Measurements from ENCODE around the gene ADAMTSL1. TPM values are rescaled to one million over a fixed set of nuclear protein-coding genes. Genes with fewer than 3 reads are reported as not detected.

The ADAMTSL1 gene
- total RNA-seq, 1 donor from 2014 or later, result not detected

DNA sequence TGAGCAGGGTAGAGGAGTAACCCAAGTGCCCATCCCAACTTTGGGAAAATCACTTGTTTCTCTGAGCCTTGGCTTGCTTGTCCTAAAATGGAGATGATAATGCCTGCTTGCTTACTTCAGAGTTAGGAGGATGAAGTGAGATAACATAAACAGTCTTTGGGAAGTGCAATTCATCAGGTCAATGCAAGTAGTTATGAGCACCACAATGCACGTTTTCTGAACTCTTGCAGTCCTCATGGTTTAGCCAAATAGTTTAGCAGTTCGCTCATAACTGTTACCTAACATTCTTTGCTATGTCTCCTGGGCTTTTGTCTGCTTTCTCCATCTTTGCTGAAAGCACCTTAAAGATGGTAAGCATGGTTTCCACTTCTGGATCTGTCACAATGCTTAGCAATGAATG is 270.0 kb downstream of the ADAMTSL1 start:
- H3K36me3 Mint-ChIP-seq (ENCODE audit: low read depth), result no peaks in the 10 kb centered on the region
- intact Hi-C loops (cut with micrococcal nuclease), result no loop called here
- no peaks in the 10 kb centered on the region for H3K9me3 Mint-ChIP-seq
- no peak overlapping the region for H3K27ac Mint-ChIP-seq
- H3K4me3 Mint-ChIP-seq (ENCODE audit: low read depth), result no peak overlapping the region
- no peaks in the 10 kb centered on the region for H3K4me1 Mint-ChIP-seq (ENCODE audit: low read depth)
- no peaks in the 10 kb centered on the region for H3K27me3 Mint-ChIP-seq (ENCODE audit: low read depth)
- no peak for DNase-seq (ENCODE audit: low spot score)

DNA sequence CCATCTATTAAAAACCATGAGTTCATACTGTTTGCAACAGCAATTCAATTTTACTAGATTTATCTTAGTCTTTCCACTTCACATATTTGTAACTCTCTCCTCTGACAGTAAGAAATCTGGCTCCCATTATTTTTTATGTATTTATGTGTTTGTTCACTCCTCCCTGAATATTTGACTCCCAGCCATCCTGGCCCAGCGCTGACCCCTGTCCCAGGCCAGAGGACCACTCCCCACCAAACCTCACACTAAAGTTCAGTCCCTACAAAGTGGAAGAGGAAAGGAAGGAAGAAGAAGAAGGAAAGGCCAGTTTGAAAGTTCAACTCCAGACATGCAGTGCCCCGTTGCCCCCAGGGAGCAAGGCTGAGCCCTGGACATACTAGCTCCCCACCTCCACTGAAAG is 271.8 kb downstream of the ADAMTSL1 start:
- intact Hi-C loops (cut with micrococcal nuclease), result no loop called here
- Mint-ChIP-seq H3K36me3 (ENCODE audit: low read depth) (no peaks in the 10 kb centered on the region), H3K27ac (no peak overlapping the region), H3K4me1 (ENCODE audit: low read depth) (no peaks in the 10 kb centered on the region), H3K4me3 (ENCODE audit: low read depth) (no peak overlapping the region), H3K27me3 (ENCODE audit: low read depth) (no peaks in the 10 kb centered on the region), H3K9me3 (no peaks in the 10 kb centered on the region)
- no peak for DNase-seq (ENCODE audit: low spot score)

- H3K27ac Mint-ChIP-seq, result no peak overlapping the region
- no peak for DNase-seq (ENCODE audit: low spot score)
- H3K36me3 Mint-ChIP-seq (ENCODE audit: low read depth), result no peaks in the 10 kb centered on the region
- intact Hi-C loops (cut with micrococcal nuclease), result no loop called here
- no peaks in the 10 kb centered on the region for H3K4me1 Mint-ChIP-seq (ENCODE audit: low read depth)
- no peak overlapping the region for H3K4me3 Mint-ChIP-seq (ENCODE audit: low read depth)
- no peaks in the 10 kb centered on the region for H3K9me3 Mint-ChIP-seq
- H3K27me3 Mint-ChIP-seq (ENCODE audit: low read depth), result no peaks in the 10 kb centered on the region
Measured at GRCh38 chr9:18746631-18747030, 272.7 kb downstream of the ADAMTSL1 start.

GRCh38 chr9:18747595-18747994 is 273.6 kb downstream of the ADAMTSL1 start:
- no peak overlapping the region for H3K27ac Mint-ChIP-seq
- H3K4me3 Mint-ChIP-seq (ENCODE audit: low read depth), result no peak overlapping the region
- no peaks in the 10 kb centered on the region for H3K27me3 Mint-ChIP-seq (ENCODE audit: low read depth)
- intact Hi-C loops (cut with micrococcal nuclease), result no loop called here
- H3K4me1 Mint-ChIP-seq (ENCODE audit: low read depth), result no peaks in the 10 kb centered on the region
- no peaks in the 10 kb centered on the region for H3K36me3 Mint-ChIP-seq (ENCODE audit: low read depth)
- DNase-seq (ENCODE audit: low spot score), result no peak
- H3K9me3 Mint-ChIP-seq, result no peaks in the 10 kb centered on the region

DNA sequence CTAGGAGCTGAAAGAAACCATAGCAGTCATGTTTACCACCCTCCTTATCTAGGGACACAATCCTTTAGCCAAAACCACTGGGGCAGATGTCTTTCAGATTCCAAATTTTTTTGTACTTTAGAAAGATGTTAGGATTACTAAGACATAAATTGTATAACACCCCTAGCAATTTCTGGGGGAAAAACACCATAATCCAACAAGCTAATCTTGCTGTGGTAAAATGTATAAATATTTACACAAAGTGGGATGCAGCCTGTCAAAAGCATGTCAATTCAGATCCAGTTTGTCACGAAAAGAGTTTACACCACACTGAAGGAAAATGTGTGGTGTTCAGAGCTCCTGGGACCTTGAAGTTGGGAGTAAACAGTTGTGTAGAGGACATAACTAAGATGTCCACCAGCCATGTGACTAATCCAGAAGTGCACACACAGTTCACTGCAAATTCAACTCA is 274.3 kb downstream of the ADAMTSL1 start:
- Mint-ChIP-seq H3K27me3 (ENCODE audit: low read depth) (no peaks in the 10 kb centered on the region), H3K27ac (no peak overlapping the region), H3K9me3 (no peaks in the 10 kb centered on the region), H3K4me1 (ENCODE audit: low read depth) (no peaks in the 10 kb centered on the region), H3K4me3 (ENCODE audit: low read depth) (no peak overlapping the region), H3K36me3 (ENCODE audit: low read depth) (no peaks in the 10 kb centered on the region)
- no peak for DNase-seq (ENCODE audit: low spot score)
- intact Hi-C loops (cut with micrococcal nuclease), result no loop called here

DNA sequence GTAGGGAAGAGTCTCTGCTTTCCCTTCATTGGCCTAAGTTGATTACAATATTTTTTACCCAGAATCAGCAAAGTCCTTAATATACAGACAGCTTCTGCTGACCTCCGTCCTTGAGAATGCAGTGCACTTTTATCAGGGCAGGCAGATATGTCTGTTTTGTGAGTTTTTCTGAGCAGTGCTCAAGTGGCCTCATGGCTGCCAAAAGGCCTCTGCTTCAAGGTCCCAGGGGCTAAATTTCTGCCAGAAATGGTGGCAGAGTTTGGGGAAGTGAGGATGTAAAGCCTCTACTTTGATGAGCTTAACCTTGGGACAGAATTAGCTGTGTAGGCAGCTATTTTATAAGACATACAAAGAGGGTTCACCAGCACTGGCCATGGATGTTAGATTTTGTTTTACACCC is 275.8 kb downstream of the ADAMTSL1 start:
- Mint-ChIP-seq H3K27ac (no peak overlapping the region), H3K27me3 (ENCODE audit: low read depth) (no peaks in the 10 kb centered on the region), H3K4me1 (ENCODE audit: low read depth) (no peaks in the 10 kb centered on the region), H3K36me3 (ENCODE audit: low read depth) (no peaks in the 10 kb centered on the region), H3K4me3 (ENCODE audit: low read depth) (no peak overlapping the region), H3K9me3 (no peaks in the 10 kb centered on the region)
- intact Hi-C loops (cut with micrococcal nuclease), result no loop called here
- no peak for DNase-seq (ENCODE audit: low spot score)

DNA sequence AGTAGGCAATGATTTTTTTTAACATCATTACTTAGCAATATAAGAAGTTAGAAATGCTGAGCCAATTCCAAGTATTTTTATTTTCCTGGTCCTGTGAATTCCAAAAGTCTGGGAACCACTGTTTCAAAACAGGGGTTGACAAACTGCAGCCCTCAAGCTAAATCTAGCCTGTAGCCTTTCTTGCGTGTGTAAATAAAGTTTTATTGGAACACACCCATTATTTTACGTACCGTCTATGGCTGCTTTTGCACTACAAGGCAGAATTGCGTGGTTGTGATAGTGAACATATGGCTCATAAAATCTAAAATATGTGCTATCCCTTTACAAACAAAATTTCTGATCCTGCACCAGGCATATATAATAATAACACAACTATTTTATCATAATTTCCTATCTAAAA is 280.0 kb downstream of the ADAMTSL1 start:
- DNase-seq (ENCODE audit: low spot score), result no peak
- no peaks in the 10 kb centered on the region for H3K36me3 Mint-ChIP-seq (ENCODE audit: low read depth)
- no peaks in the 10 kb centered on the region for H3K4me1 Mint-ChIP-seq (ENCODE audit: low read depth)
- no peaks in the 10 kb centered on the region for H3K27me3 Mint-ChIP-seq (ENCODE audit: low read depth)
- H3K4me3 Mint-ChIP-seq (ENCODE audit: low read depth), result no peak overlapping the region
- H3K27ac Mint-ChIP-seq, result no peak overlapping the region
- H3K9me3 Mint-ChIP-seq, result no peaks in the 10 kb centered on the region
- intact Hi-C loops (cut with micrococcal nuclease), result no loop called here

GRCh38 chr9:18754537-18754936 is 280.6 kb downstream of the ADAMTSL1 start:
- no peaks in the 10 kb centered on the region for H3K36me3 Mint-ChIP-seq (ENCODE audit: low read depth)
- H3K4me3 Mint-ChIP-seq (ENCODE audit: low read depth), result no peak overlapping the region
- no peaks in the 10 kb centered on the region for H3K9me3 Mint-ChIP-seq
- H3K27ac Mint-ChIP-seq, result no peak overlapping the region
- no peaks in the 10 kb centered on the region for H3K27me3 Mint-ChIP-seq (ENCODE audit: low read depth)
- intact Hi-C loops (cut with micrococcal nuclease), result no loop called here
- DNase-seq (ENCODE audit: low spot score), result no peak
- H3K4me1 Mint-ChIP-seq (ENCODE audit: low read depth), result no peaks in the 10 kb centered on the region

GRCh38 chr9:18755263-18755662 is 281.3 kb downstream of the ADAMTSL1 start:
- H3K27ac Mint-ChIP-seq, result no peak overlapping the region
- no peaks in the 10 kb centered on the region for H3K27me3 Mint-ChIP-seq (ENCODE audit: low read depth)
- no peaks in the 10 kb centered on the region for H3K9me3 Mint-ChIP-seq
- no peak for DNase-seq (ENCODE audit: low spot score)
- H3K4me3 Mint-ChIP-seq (ENCODE audit: low read depth), result no peak overlapping the region
- no peaks in the 10 kb centered on the region for H3K36me3 Mint-ChIP-seq (ENCODE audit: low read depth)
- intact Hi-C loops (cut with micrococcal nuclease), result no loop called here
- no peaks in the 10 kb centered on the region for H3K4me1 Mint-ChIP-seq (ENCODE audit: low read depth)

DNA sequence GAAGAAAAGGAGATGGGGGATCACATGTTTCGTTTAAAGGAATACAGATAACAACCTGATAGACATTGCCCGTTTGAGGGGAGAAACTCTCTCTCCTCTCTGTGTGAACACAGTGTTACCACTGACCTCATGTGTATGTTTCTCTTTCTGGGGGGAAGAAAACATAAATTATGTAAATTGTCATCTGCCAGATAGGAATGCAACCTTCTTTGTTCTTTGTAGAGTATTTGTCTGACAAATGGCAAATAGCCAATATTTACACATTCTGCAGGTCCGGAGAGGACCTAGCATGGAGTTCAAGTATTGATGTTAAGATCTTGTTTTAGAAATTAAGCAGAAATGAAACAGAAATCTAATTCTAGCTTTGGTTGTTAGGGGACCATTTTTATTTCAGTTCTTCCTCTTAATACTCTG is 282.8 kb downstream of the ADAMTSL1 start:
- intact Hi-C loops (cut with micrococcal nuclease), result no loop called here
- H3K4me1 Mint-ChIP-seq (ENCODE audit: low read depth), result no peaks in the 10 kb centered on the region
- H3K27me3 Mint-ChIP-seq (ENCODE audit: low read depth), result no peaks in the 10 kb centered on the region
- no peak for DNase-seq (ENCODE audit: low spot score)
- H3K9me3 Mint-ChIP-seq, result no peaks in the 10 kb centered on the region
- H3K27ac Mint-ChIP-seq, result no peak overlapping the region
- H3K4me3 Mint-ChIP-seq (ENCODE audit: low read depth), result no peak overlapping the region
- H3K36me3 Mint-ChIP-seq (ENCODE audit: low read depth), result no peaks in the 10 kb centered on the region

DNA sequence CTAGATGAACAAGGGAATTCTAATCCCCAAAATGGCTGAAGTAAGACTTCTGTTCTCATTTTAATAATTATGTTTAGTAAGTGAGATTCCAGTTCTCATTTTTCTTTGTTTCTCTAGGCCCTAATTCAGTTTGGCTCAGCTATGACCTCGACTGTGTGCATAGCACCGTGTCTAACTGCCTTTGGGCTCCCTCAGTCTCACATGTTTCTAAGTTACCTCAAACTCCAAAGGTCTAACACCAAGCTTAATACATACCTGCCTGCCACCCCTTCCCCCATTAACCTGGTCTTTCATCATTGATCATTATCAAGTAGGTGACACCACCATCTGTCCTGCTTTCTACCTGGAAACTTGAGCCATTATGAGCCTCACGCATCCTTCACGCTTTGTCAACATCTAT is 285.9 kb downstream of the ADAMTSL1 start:
- Mint-ChIP-seq H3K36me3 (ENCODE audit: low read depth) (no peaks in the 10 kb centered on the region), H3K27me3 (ENCODE audit: low read depth) (no peaks in the 10 kb centered on the region)
- intact Hi-C loops (cut with micrococcal nuclease), result no loop called here

DNA sequence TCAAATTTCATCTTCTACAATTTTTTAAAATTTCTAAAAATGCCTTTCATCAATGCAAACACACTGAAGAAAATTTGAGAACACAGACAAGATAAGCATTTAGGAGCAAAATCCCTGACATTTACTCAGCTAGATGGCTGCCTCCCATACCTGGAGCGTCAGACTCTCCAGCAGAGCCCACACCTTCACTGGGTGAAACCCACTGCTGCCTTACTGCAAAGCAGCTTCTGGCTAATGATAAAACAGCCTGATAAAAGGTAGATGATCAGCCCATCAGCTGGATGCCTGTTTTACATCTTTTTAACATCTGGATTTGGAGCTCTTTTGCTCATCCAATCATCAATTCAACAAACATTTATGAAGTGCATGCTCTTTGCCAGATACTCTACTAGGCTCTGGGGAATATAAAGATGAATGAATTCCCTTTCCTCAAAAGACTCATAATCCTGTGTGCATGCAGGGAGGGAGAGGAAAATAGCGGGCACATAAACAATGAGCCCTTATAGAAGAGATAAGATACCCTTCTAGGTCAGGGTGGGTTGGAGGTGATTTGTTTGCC is 287.9 kb downstream of the ADAMTSL1 start:
- Mint-ChIP-seq H3K4me1 (ENCODE audit: low read depth) (no peaks in the 10 kb centered on the region), H3K4me3 (ENCODE audit: low read depth) (no peak overlapping the region), H3K27me3 (ENCODE audit: low read depth) (no peaks in the 10 kb centered on the region), H3K36me3 (ENCODE audit: low read depth) (no peaks in the 10 kb centered on the region), H3K27ac (no peak overlapping the region), H3K9me3 (no peaks in the 10 kb centered on the region)
- no peak for DNase-seq (ENCODE audit: low spot score)
- intact Hi-C loops (cut with micrococcal nuclease), result no loop called here

More for the DNA sequence above, 285.9 kb downstream of the ADAMTSL1 start:
- no peak for DNase-seq (ENCODE audit: low spot score)
- H3K27ac Mint-ChIP-seq, result no peak overlapping the region
- no peaks in the 10 kb centered on the region for H3K9me3 Mint-ChIP-seq
- H3K4me3 Mint-ChIP-seq (ENCODE audit: low read depth), result no peak overlapping the region
- no peaks in the 10 kb centered on the region for H3K4me1 Mint-ChIP-seq (ENCODE audit: low read depth)

DNA sequence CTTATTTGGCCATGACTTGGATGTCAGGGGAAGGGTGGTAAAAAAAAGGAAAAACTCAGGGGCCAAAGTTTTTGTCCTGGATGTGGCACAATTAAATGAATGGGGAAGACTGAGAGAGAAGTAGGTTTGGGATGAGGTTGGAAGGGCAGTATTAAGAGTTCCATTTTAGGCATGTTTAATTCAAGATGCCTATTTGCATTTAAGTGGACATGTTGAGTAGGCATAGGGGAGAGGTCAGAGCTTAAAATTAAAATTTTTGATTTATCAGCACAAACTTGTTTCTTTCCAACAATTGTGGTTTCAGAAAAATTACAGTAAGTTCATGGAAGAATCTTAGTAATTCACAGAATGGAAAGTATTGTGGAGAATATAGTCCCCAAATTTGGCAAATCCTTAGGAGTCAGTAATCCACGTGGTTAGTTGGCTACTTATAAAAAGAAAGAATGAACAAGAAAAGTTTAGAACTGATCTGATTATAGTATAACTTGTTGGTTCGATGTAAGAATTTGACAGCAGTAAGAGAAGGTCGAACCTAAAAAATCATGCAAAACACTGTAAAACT is 293.1 kb downstream of the ADAMTSL1 start:
- no peaks in the 10 kb centered on the region for H3K9me3 Mint-ChIP-seq
- H3K4me3 Mint-ChIP-seq (ENCODE audit: low read depth), result no peak overlapping the region
- H3K4me1 Mint-ChIP-seq (ENCODE audit: low read depth), result no peaks in the 10 kb centered on the region
- H3K27me3 Mint-ChIP-seq (ENCODE audit: low read depth), result no peaks in the 10 kb centered on the region
- H3K36me3 Mint-ChIP-seq (ENCODE audit: low read depth), result no peaks in the 10 kb centered on the region
- no peak for DNase-seq (ENCODE audit: low spot score)
- intact Hi-C loops (cut with micrococcal nuclease), result no loop called here
- H3K27ac Mint-ChIP-seq, result no peak overlapping the region
